ENCODE data around the gene ZBTB20. TPM values are rescaled to one million over a fixed set of nuclear protein-coding genes. Genes with fewer than 3 reads are reported as not detected.

The ZBTB20 gene
- total RNA-seq, 1 donor from 2014 or later = 15.5 TPM

DNA sequence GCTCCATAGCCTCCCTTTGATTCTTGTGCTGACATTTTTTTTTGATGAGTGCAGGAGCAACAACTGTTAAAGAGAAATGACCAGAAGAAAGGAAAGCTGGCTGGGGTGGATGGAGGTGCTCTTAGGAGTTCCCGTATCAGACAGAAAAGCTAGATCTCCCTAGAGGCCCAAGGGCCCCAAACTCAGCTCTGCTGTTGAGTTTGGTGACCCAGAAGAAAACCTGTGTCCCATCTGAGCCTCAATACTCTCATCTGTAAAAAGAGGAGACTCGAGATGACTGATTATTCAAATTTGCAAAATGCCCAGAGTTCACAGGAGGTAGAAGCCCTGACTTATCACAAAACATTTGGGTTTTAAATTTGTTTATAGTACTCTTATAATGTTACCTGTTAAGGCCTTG is 710.9 kb downstream of the ZBTB20 start:
- Mint-ChIP-seq H3K27me3 (ENCODE audit: low read depth) (no peaks in the 10 kb centered on the region), H3K36me3 (ENCODE audit: low read depth) (no peaks in the 10 kb centered on the region), H3K4me1 (ENCODE audit: low read depth) (peaks cover 25% of the 10 kb centered on the region), H3K9me3 (ENCODE audit: low read depth) (no peaks in the 10 kb centered on the region), H3K27ac (ENCODE audit: unreplicated experiment) (no peak overlapping the region), H3K4me3 (ENCODE audit: unreplicated experiment) (no peak overlapping the region)
- no peak for DNase-seq (ENCODE audit: low spot score)
- TF ChIP-seq, protein P1, sequence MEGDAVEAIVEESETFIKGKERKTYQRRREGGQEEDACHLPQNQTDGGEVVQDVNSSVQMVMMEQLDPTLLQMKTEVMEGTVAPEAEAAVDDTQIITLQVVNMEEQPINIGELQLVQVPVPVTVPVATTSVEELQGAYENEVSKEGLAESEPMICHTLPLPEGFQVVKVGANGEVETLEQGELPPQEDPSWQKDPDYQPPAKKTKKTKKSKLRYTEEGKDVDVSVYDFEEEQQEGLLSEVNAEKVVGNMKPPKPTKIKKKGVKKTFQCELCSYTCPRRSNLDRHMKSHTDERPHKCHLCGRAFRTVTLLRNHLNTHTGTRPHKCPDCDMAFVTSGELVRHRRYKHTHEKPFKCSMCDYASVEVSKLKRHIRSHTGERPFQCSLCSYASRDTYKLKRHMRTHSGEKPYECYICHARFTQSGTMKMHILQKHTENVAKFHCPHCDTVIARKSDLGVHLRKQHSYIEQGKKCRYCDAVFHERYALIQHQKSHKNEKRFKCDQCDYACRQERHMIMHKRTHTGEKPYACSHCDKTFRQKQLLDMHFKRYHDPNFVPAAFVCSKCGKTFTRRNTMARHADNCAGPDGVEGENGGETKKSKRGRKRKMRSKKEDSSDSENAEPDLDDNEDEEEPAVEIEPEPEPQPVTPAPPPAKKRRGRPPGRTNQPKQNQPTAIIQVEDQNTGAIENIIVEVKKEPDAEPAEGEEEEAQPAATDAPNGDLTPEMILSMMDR (IDR thresholded peaks at IDR 0.05) = no peak

DNA sequence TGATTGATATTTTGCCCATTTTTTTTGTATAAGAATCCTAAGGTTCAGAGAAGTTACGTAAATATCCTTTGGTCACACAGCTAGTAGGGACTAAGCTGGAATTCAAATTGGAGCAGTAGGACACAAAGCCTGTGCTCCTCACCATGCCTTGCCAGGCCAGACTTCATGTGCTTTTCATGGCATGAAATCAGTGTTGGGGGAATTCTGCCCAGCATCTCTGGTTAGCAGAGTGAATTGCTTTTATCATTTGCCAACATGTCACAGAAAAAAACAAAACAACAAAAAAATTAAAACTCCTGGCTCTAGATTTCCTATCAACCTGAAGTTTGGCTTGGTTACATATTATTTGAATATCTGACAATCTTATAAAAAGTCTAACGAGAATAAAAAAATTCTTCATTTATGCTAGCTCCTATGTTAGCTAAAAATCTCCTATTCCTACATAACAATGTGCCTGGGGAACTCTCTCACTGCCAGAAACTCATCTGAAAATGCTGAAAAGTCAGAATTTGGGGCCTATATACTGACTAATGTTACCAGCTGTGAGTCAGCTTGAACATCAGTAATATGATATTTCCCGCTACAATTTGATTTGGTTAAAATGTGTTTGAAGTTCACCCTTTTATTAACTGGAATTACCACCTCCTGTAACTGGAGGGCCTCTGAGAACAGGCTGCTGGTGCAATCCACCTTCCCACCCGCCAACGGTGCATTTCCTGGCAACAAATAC is 711.5 kb downstream of the ZBTB20 start:
- TF ChIP-seq, protein P1 (IDR thresholded peaks at IDR 0.05) = no peak
- Mint-ChIP-seq H3K4me1 (ENCODE audit: low read depth) (peaks cover 24% of the 10 kb centered on the region), H3K9me3 (ENCODE audit: low read depth) (no peaks in the 10 kb centered on the region), H3K4me3 (ENCODE audit: unreplicated experiment) (no peak overlapping the region), H3K27me3 (ENCODE audit: low read depth) (no peaks in the 10 kb centered on the region), H3K36me3 (ENCODE audit: low read depth) (no peaks in the 10 kb centered on the region), H3K27ac (ENCODE audit: unreplicated experiment) (no peak overlapping the region)
- no peak for DNase-seq (ENCODE audit: low spot score)

DNA sequence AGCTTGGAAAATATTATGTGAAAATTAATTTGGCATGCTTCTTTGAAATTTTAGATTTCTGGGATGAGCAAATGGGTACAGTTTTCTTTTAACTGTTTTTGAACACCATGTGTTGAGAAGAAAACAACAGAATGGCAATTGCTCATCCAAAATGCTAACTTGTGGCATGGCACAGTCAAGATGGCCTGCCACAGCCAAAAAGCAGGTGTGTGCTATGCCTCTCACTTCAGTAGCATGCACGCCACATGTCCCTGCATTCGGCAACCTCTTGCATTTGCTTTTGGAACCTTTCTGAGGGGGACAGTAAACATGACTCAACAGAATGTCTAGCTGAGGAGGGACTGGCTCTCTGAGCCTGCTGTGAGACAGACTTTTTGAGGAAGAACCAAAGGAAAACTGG is 714.8 kb downstream of the ZBTB20 start:
- H3K27ac Mint-ChIP-seq (ENCODE audit: unreplicated experiment) = no peak overlapping the region
- H3K4me1 Mint-ChIP-seq (ENCODE audit: low read depth) = peaks cover 15% of the 10 kb centered on the region
- no peaks in the 10 kb centered on the region for H3K9me3 Mint-ChIP-seq (ENCODE audit: low read depth)
- H3K36me3 Mint-ChIP-seq (ENCODE audit: low read depth) = no peaks in the 10 kb centered on the region
- no peaks in the 10 kb centered on the region for H3K27me3 Mint-ChIP-seq (ENCODE audit: low read depth)
- no peak for DNase-seq (ENCODE audit: low spot score)
- TF ChIP-seq, protein P1 (IDR thresholded peaks at IDR 0.05) = no peak
- no peak overlapping the region for H3K4me3 Mint-ChIP-seq (ENCODE audit: unreplicated experiment)

DNA sequence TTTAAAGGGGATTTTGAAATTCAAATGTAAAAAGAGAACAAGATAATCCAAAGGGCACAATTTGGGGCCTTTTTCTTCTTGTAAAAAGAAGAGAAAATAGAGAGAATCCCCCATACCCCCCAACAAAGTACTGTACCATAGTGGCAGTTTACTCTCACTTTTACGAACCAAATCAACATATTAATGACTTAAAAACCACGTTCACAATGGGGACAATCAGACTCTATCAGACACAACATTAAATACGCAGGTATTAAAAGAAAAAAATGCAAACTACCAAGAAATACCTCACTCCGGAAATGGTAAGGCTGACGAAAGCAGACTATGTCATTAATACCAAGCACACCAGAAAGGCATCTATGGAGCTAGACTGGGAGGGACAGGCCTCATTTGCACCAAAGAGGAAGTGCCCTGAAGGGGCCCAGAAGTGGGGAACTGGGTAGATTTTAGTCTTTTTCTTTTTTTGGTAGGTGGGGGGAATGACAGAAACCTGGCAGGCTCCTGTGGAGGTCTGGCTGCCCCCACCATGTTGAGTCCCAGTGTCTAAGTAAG is 719.0 kb downstream of the ZBTB20 start:
- peaks cover 5% of the 10 kb centered on the region for H3K4me1 Mint-ChIP-seq (ENCODE audit: low read depth)
- H3K27ac Mint-ChIP-seq (ENCODE audit: unreplicated experiment) = no peak overlapping the region
- H3K36me3 Mint-ChIP-seq (ENCODE audit: low read depth) = no peaks in the 10 kb centered on the region
- no peaks in the 10 kb centered on the region for H3K9me3 Mint-ChIP-seq (ENCODE audit: low read depth)
- no peak overlapping the region for H3K4me3 Mint-ChIP-seq (ENCODE audit: unreplicated experiment)
- no peak for DNase-seq (ENCODE audit: low spot score)
- TF ChIP-seq, protein P1 (IDR thresholded peaks at IDR 0.05) = no peak
- no peaks in the 10 kb centered on the region for H3K27me3 Mint-ChIP-seq (ENCODE audit: low read depth)

DNA sequence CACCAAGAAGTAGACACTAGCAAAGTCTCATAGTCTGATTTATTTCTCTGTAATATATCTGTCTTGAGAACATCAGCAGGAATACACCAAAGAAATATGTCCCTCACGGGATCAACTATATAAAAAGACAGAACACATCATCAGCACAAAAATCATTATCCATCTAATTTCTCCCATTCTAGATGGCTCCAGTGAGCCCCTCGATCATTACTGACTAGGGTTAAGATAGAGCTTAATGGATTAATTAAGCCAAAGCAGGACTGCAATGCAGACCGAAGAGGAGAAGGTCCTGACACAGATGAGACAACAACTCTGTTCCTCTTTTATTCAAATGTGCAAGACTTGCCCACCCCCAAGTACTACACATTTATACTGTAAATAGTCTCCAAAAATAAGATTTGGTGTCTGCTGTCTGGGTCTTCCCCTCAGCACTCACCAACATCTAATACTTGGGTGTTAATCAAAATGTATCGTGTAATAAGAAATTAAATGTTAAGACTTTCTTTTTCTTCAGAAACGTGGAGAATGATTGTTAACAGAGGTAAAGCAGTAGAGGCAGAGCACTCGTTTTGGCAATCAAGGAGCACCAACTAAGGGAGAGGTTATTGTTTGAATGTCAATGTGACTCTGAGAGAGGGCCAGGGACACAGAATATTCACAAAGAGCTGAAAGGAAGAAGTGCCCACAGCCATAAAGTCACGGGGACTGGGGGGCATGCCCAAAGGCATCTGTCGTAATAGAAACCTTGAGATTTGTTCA is 719.6 kb downstream of the ZBTB20 start:
- H3K4me3 Mint-ChIP-seq (ENCODE audit: unreplicated experiment) = no peak overlapping the region
- H3K27ac Mint-ChIP-seq (ENCODE audit: unreplicated experiment) = no peak overlapping the region
- H3K9me3 Mint-ChIP-seq (ENCODE audit: low read depth) = no peaks in the 10 kb centered on the region
- no peak for DNase-seq (ENCODE audit: low spot score)
- no peaks in the 10 kb centered on the region for H3K27me3 Mint-ChIP-seq (ENCODE audit: low read depth)
- H3K36me3 Mint-ChIP-seq (ENCODE audit: low read depth) = no peaks in the 10 kb centered on the region
- peaks cover 5% of the 10 kb centered on the region for H3K4me1 Mint-ChIP-seq (ENCODE audit: low read depth)
- TF ChIP-seq, protein P1 (IDR thresholded peaks at IDR 0.05) = no peak
